Activated CD4-positive, alpha-beta T cell treated with anti-CD3 and anti-CD28 coated beads, Interleukin-2, amount 50 U/mL, for 16 hours (primary cell): Measurements from ENCODE around the gene IQCH.
"Not testable (repeated sequence)": the region's sequence is repeated elsewhere in the genome, so short reads cannot be mapped to it uniquely, and the experiment has no call there.

Source experiments
- DNase-seq: peaks from one replicate; pipeline ENCODE4 v3.0.0-alpha.2; 2020

Gene IQCH

DNA sequence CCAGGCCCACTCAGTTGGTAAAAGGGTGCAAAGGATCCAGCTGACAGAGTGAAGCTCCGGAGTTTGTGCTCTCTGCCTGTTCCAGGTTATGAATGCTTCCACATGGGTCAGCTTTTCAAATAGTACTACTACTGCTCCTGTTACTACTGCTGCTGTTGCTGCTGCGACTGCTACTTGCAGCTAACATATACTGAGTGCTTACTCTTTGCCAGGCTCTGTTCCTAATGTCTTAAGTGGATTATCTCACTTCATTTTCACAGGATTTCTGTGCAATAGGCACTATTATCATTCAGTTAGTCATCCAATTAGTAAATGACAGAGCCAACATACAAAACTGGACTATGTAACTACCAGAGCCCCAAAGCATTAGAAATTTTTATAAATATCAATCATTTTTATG is 106.5 kb downstream of the IQCH start:
- no peak for DNase-seq

DNA sequence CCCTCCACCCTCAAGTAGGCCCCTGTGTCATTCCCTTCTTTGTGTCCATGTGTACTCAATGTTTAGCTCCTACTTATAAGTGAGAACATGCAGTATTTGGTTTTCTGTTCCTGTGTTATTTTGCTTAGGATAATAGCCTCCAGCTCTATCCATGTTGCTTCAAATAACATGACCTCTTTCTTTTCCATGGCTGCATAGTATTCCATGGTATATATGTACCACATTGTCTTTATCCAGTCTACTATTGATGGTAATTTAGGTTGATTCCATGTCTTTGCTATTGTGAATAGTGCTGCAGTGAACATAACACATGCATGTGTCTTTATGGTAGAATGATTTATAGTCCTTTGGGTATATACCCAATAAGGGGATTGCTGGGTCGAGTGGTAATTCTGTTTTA is 109.1 kb downstream of the IQCH start:
- DNase-seq: not testable (repeated sequence)

DNA sequence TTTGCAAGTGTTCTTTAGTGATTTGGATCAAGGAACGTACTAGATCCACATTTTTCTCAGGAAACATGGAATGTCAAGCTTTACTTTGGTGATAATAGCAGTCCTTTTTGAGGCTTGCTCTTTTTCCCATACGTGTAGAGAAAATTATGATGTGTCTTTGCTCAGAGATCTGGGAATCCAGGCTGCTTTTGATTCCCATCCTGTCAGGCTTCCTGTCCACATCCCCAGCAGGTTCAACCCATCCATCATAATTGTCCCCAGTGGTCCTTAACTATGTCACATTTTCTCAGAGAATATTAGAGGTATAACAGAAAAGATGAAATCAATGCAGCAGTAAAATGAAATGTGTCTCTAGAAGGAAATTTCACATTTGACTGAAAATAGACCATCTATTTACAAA is 111.4 kb downstream of the IQCH start:
- no peak for DNase-seq

DNA sequence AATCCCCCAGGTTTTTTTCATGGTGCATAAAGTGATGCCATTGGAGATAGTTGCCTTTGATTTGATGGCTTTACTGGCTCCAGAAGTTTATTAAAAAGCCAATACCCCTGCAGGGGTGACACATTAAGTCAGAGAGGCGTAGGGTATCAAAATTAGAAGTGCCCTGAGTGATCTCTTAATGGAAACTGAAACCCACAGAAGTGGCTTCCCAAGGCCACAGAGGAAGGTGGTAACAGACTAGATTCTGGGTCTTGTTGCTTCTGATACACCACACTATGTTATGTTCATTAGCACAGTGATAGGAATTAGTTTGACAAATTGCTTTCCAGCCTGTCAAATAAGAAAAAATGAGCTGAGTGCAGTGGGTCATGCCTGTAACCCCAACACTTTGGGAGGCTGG is 112.3 kb downstream of the IQCH start:
- peak; percentile 17 for DNase-seq

DNA sequence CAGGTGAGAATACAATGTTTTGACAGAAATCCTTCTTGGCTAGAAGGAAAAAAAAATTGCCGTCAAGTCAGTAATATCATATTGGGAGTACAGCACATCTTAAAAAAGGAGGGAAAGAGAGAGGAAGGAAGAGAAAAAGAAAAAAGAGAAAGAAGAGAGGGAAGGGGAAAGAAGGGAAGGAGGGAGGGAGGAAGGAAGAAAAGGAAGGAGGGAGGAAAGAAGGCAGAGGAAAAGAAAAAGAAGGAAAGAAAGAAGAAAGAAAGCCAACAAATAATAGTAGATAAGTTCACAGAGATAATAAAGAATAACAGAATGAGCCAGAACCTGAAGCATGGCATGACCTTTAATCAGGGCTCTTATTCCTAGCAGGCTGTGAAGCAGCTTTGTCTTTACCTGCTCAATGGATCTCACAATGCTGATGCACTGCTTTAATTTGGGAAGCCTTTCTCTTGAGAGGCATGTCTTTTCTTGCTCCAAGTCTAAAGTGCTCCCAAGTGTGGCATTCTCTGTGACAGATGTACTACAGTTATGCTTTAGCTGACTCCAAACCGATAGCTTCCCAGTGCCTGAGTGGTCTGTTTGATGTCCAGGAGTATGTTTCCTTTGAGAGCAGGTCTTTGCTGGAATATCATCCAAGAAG is 114.9 kb downstream of the IQCH start:
- no peak for DNase-seq

DNA sequence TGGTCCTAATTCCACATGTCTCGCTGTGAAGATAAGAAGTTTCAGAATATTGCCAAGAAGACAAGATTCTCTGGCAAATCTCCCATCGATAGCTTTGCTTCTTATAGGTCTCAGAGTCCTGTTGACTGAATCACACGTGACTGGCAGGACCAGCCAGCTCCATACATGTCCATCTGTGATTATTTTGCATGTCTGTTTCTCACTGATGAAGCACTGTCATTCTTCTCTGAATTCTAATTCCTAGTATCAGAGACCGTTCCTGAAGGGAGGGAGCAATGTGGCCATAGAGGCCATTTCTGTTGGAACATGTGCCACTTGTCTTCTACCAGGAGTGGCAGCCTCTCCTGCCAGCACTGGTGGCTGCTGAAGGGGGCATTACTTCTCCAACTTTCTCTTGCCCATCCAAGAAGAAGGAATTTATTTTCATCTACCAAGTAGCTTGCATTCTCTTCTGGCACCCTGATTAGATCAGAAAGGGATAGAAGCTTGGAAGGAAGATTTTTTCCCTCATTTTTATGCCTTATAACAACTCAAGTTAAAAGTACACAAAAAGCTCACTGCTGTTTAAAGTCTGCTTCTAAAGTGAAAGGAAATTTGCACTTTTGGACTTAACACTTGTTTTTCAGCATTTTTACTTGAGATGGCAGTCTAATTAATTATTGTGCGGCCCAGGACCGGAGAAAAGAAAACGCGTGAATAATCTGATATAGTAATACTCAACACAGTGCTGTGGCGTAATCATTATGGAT is 115.8 kb downstream of the IQCH start:
- no peak for DNase-seq

DNA sequence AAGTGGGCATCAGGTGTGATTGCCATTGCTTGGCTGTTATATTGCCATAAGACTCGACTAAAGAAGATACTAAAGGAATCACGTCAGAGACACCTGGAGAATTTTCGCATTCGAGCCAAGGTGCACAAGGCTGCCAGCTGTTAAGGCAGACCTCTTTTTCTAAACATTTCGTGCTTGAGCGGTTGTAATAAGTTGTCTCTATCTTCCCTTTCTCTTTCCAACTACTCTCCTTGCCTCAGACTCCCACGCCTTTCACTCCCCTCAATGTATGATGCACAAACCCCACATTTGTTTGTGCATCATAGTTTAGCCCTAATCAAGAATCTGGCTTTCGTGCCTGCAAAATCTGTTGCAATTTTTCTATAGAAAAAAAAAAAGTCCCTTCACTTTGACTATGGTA is 118.0 kb downstream of the IQCH start:
- no peak for DNase-seq

DNA sequence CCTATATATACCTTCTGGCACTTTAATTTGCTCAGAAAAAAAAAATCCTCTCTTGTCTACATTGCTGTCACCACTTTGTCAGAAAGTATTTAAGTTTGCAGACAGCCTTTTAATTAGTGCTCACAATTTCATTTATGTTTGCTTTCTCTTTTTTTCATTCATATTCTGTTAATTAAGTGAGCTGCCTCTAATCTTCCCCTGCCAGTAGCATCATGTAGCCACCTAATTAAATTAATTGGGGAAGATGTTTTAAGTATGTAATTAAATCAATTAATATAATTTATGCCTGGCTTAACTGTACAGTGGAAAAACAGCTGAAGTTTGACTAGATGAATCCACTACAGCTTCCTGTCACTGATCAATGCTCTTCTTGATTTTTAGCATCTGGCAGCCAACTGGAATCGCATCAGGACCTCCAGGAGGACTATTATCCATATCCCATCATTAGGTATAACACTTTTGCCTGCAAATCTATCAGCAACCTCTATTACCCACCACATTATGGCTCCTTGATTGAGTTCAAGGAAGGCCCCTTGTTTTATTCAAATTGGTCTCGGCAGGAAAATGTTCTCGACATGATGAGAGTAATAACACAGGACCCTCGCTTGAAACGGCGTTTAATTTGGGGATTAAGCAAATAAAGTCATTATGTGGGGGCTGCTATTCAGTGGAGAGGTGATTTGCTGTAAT is 118.5 kb downstream of the IQCH start:
- DNase-seq: no peak

DNA sequence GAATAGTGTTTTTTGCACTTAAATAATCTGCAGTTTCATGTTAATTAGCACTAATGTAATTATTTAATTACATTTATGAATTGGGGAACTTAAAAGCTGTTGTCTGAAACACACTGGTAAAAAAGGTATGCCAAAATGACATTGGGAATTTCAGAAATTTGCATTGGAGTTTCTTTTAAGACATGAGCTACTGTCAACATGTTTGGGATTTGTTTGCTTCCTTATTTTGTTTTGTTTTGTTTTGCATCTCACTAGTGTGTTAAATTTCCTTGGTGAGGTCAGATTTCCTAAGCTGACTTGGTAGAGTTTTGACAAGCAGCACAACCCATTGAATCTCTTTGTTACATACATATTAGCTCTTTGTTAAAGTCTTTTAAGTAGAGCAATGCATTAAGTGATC is 119.4 kb downstream of the IQCH start:
- DNase-seq: no peak

DNA sequence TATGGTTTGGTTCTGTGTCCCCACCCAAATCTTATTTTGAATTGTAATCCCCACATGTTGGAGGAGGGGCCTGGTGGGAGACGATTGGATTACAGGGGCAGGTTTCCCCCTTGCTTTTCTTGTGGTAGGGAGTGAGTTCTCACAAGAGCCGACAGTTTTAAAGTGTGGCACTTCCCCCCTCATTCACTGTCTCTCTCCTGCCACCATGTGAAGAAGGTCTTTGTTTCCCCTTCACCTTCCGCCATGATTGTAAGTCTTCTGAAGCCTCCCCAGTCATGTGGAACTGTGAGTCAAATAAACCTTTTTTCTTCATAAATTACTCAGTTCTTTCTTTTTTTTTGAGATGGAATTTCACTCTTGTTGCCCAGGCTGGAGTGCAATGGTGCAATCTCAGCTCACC is 124.9 kb downstream of the IQCH start:
- DNase-seq: no peak

DNA sequence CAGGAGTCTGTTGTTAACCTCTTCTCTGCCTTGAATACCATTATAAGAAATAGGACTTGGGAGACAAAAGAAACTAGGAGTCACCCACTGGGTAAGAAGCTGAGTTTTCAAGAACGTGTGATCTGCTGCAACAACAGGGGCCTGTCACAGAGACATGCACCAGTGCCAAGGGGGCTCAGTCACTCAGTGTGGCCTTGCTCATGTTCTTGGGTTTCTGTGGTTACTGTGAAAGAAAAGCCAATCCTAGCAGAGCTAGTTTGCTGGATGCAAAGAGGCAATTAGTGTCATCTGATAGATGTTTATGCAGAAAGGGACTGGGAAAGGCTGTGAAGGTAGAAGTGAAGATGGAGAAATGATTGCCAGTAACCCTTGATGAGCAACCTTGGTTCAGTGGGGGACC is 126.3 kb downstream of the IQCH start:
- DNase-seq: no peak

DNA sequence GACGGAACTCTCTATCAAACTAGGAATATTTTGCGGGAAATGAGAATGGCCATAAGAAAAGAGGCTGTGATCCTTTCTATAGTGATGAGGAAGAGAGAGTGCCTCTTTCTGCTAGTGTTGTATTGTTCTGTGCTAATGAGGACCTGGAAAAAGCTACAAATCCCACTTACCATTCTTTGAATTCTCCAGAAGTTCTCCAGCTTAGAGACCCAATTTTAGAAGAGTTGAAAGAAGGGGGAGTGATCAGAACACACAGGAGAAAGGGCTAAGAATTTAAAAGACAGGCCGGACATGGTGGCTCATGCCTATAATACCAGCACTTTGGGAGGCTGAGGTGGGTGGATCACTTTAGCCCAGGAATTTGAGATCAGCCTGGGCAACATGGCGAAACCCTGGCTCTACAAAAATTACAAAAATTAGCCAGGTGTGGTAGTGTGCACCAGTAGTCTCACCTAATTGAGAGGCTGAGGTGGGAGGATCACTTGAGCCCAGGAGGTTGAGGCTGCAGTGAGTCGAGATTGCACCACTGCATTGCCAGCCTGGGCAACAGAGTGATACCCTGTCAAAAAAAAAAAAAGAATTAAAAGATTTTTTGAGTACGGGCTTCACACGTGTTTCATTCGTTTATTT is 126.9 kb downstream of the IQCH start:
- DNase-seq: no peak

DNA sequence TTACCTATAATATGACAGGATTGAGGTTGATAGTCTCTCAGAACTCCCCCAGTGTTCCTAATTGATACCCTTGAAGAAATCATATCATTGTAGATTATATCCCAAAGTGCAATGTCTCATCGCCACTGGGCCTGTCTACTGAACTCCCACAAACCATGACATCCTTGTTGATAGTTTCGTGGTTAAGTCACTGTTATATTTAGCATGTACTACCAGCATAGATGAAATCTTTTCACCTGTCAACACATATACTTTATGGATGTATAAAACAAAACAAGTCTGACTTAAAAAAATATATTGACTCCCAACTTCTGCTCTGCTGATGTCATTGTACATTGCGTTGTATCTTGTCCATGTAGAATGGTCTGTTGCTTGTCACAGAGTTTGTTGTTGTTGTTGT is 128.1 kb downstream of the IQCH start:
- no peak for DNase-seq

DNA sequence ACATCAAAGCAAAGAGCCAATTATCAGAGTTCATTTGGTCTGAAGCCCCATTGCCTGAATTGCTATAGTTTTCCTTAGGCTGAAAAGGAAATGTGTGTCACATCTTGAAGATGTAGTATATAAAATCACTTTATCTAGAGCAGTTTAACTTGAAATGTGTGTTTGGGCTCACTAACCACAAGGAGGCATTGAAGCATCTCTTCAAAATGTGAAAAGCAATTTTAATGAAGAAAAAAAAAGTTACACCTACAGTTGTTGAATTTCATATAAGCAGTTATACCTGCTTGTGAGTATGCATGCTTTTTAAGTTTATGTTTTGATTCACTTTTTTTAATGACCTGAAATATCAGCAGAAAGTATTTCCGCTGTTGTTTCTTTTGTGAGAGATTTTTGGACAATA is 129.3 kb downstream of the IQCH start:
- no peak for DNase-seq

DNA sequence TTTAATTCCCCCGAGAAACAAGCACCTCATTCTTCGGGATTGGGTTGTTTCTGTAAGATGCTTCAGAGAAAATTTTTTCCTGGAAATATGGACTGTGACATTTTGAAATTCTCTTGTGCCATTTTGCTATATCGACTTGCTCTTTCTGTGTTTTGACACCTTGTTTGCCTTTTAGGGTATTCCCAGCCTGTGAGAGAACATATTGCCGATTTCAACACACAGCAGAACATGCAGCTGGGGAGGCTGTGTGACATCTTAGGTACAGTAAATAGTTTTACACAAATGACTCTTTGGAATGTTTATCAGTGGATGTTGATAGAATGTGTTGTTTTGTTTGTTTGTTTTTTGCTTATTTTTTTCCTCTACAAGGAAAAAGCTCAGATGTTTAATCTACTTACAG is 130.2 kb downstream of the IQCH start:
- no peak for DNase-seq

DNA sequence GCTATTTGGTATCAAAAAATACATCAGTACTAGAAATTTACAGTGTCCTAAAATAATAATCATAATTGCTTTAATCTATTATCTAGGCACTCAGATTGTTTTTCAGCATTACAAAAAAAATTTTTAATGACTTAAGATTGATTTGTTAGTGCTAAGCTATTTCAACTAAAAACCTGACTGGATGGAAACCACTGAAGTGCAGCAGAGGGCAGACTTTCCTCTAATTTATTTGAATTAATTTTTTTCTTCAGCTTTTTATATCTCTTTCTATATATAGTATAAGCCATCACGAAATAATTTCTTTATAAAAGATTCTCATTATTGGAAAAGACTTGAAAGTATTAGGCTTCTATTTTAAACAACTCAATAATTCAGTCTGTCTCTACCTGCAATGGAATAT is 131.4 kb downstream of the IQCH start:
- DNase-seq: no peak

DNA sequence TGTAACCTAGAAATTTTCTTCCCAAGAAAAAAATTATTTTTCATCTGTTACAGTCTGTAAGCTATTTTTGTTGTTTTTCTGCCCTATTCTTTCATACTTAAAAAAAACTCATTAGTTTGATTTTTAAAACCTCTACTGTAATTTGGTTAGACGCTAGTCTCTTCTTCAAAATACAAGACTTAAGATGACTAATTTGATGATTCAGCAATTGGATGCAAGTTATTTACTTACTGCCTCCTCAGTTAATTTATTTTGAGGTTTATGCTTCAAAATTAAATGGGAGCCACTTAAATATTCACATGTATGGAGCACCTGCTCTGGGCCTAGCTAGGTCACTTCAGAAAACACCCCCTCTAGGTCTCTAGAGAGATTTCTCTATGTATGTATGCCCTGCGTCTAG is 132.4 kb downstream of the IQCH start:
- DNase-seq: no peak

DNA sequence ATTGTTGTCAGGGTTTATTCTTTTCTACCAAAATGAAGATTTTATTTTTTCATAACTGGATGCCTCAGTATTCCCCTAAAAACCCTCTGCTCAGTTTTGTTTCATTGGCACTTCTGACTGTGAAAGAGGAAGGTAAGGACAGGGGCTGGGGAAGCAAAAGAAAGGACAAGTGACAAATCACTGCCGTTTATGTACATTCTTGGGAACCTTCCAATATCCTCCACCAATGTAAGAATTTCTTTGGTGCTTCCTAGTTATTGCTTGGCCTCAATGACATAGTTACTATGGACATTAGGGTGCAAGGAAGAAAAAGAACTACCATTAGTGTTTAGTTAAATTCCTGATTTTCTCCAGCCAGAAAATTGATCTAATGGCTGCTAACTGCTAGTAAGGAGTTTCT is 135.4 kb downstream of the IQCH start:
- DNase-seq: no peak

DNA sequence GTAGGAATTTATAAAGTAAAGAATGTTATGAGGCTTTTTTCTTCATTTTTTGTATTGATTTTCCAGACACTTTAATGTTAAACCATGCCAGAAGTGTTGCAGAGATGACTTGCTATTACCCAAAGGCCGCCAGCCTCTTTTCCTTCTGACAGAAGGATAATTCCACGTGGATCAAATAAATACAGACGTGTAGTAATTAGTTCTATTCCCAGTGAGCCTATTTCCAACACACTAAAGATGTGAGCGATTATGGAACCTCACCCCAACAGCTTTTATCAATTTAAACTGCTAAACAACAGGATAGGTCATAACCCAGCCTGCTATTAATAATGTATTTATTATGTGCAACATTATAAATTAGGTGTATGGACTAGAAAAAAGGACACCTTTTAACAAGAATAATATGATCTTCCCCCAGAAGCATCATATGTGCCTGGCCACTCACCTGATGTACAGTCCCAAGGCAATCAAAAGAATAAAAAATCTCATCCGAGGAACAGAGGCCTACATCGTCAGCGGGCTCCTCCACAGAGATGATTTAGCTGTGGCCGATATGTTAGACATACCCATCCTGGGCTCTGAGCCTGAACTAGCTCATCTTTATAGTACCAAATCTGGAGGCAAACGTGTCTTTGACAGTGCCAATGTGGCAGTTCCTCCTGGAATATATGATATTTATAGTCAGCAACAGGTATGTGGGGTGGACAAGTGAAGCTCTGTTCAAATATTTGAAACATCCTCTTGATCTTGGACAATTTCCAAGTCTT is 140.5 kb downstream of the IQCH start:
- DNase-seq: no peak

DNA sequence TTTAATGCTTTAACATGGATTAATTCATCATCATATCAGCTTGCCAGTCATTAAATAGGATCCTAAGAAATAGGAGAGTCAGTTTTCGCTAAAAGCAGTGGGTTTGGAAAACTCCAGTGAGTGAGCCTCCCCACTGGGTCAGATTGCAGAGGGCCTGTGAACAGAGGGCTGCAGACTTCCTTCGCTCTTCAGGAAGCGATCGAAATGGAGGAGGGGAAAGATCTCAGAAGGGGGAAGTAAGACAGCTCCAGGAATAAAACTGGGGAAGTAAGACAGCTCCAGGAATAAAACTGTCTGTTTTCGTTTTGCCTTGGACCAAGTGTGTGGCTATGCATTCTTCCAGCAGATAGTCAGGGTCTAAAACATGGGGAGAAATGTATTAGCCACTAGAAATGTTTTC is 141.5 kb downstream of the IQCH start:
- no peak for DNase-seq

DNA sequence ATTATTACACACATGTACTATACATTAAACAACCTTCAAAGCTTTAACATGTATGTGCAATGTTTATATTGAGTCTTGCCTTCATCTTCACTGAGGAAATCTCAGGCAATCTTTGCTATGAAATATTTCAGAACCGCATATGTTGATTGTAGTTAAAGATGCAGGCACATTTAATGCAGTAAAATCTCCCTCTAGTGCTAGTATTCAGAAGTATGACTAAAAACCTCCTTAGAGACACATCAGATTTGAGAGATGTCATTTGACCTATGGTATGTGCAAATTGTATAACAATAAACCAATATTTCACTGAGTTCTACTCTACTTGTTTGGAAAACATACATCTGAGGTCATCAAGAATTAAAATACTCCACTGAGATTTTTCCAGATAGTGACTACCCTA is 142.6 kb downstream of the IQCH start:
- no peak for DNase-seq

DNA sequence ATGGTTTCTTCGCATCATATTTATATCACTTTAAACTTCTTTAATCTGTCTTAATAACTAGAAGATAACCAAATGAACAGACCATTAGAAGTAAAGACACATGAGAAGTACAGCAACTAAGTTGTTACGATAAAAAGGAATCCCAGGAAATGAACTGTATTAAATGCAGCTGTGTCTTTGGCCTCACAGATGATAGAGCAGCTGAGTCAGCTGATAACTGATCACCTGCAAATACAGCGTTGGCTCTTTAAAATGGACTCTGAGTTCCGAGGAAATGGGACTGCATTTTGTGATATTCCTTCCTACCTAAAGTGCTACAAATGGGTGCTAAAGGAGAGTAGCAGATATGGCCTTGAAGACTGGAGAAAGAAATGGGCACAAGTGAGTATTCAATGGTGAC is 145.3 kb downstream of the IQCH start:
- DNase-seq: no peak

DNA sequence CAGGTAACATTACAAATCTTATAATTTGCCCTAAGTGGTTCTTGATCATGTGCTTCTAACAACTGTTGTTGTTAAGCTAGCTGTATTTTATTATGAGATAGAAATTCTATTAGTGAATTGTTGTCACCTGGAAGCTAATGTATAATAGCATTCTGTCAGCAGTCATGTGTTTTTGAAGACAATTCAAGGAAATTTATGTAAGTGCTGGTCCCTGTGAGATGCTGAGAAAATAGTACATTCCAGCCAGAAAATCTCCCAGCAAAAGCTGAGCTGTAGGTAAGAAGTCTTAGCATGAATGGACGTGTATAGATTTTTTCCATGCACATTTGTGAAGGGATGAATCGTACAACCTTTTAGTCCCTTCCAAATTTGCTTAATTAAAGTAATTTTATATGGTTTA is 146.3 kb downstream of the IQCH start:
- no peak for DNase-seq
